SH-SY5Y (cell line): Measurements from ENCODE around the gene ADORA1.

ENCODE experiments used
- GATA2 ChIP-seq: IDR thresholded peaks from 2 replicates; pipeline ENCODE4 v1.6.1; 2011; ENCODE audit warnings: mild to moderate bottlenecking, low read depth, low read length
- GATA3 ChIP-seq: IDR thresholded peaks from 2 replicates; pipeline ENCODE4 v1.6.1; 2011; ENCODE audit warnings: low read depth, mild to moderate bottlenecking, low read length, moderate library complexity

The ADORA1 gene

DNA sequence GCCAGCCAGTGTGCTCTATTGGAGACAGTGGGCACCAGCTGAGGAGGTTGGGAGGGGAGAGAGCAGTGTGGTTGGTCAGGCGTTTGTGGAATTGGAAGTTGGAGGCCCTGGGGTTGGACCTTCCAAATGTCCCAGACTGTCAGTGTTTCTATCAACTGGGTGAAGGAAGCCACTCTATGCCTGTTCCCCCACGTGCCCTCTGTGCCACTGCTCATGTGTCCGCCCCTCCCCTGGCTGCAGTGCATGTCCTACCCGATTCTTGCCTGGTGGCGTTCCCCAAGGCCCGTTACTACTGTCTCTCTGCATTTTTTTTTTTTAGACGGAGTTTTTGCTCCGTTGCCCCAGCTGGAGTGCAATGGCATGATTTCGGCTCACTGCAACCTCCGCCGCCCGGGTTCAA lies 21.1 kb downstream of the ADORA1 start:
- TF ChIP-seq GATA3 (no peak), GATA2 (no peak)

- TF ChIP-seq GATA3 (no peak), GATA2 (no peak)
These were observed 21.8 kb downstream of the ADORA1 start for GRCh38 chr1:203149188-203149840.

DNA sequence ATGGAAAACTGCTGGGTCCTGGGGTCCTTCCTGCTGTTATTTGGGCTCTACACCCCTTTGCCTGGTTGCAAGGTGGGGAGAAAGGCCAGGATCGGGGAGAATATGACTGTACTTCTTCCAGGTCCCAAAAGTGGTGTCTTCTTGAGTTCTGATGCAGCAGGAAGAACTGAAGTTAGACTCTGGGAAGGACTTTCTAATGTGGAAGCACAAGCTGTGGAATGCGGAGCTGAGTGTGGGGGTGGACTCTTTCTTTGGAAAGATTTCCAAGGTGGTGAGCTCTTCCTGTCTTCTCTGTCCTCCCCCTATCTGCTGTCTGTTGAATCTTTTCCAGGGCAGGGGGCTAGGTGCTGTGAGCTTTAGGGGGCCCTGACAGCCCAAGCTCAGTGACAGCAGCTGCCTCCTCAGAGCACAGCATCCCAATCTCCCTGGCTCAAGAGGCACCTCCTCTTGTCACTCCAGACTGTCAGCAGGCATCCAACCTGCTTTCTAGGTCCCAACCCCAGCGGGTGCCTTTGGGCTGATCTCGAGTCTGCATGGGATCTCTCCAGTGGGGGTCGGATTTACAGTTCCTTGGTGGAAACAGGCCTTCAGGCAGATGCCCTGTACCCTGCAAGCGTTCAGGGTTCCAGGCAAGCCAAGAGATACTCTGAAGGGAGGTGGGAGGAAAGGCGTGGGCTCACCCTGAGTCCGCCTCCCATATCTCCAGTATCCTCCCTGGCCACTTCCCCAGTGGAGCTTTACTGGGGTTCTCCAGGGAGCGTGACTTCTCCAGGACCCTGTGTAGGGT lies 23.2 kb downstream of the ADORA1 start:
- TF ChIP-seq GATA2 (no peak), GATA3 (no peak)

- TF ChIP-seq GATA3 = no peak
- no peak for TF ChIP-seq GATA2
These were observed 24.0 kb downstream of the ADORA1 start for GRCh38 chr1:203151362-203152157.

DNA sequence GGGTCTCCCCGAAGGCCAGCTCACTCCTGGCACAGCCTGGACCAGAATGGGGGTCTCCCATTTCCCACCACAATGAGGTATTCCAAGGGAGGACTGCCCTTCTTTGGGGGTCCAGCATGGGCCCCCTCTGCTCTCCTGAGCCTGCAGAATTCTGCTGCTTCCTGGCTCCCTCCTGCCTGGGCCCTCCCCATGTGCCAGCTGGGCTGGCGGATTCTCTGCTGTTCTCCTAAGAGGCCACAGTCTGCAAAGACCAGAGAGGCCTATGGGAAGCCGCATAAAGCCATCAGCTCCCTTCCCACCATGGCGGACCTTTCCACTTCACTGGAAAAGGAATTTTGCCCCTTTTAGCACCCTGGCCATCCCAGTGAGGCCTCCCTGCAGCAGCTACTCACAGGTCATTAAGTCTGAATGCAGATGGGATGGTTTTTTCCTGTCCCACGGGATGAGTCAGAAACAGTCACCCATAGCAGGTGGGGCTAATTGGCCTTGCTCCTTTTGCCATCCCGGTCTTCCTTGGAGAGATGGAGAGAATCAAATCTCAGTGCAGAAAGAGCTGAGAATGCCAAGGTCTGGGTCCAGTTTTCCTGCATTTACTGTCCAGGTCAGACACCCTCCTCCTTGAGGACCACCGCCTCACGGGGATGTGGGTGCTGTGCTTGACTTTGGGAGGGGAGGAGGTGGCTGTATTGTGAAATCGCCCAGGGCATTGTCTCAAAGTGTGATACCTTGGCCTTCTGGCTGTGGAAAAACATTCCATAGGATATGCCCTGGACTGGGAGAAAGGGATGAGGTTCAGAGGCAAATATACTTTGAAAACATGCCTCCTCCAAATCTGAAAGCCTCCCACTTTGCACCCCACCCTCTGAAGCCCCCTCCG lies 24.9 kb downstream of the ADORA1 start:
- TF ChIP-seq GATA3 = no peak
- no peak for TF ChIP-seq GATA2

GRCh38 chr1:203153051-203153988 lies 25.8 kb downstream of the ADORA1 start:
- TF ChIP-seq GATA3 = no peak
- TF ChIP-seq GATA2 = peak; percentile 41; the same call in 1 of the 2 replicates

DNA sequence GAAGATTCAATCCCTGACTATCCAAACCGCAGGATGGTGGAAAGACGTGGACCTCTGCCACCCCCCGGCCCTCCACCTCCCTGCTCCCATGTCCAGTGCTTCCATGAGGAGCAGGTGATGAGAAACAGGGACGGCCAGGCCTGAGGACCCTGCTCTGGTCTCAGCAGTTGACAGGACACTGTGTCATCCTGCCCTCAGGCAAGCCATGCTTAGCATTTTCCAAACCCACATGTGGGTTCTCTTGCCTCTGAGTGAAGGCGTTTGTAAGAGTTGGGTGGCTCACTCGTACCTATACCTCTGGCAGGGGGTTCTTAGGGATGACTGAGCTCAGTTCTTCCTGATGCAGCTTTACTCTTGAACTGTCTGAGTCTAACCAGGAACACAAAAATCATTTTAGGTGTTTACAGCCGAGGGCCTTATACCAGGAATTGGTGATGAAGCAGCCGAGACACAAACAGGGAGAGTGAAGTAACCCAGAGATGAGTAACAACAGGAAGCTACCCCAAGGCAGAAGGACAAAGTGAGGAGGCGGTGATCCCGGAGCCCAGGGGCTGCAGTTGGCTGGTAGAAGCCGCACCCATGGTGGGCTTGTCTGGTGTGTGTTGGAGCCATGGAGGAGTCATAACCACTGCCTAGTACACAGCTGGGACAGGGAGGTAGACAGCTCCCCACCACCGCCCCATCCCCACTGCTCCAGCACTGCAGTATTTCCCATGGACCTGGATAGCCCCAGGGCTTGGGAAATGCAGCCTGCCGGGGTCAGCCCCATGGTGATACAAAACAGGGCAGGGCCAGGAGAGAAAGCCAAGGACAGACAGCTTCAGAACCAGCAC lies 26.7 kb downstream of the ADORA1 start:
- TF ChIP-seq GATA2 = no peak
- no peak for TF ChIP-seq GATA3

DNA sequence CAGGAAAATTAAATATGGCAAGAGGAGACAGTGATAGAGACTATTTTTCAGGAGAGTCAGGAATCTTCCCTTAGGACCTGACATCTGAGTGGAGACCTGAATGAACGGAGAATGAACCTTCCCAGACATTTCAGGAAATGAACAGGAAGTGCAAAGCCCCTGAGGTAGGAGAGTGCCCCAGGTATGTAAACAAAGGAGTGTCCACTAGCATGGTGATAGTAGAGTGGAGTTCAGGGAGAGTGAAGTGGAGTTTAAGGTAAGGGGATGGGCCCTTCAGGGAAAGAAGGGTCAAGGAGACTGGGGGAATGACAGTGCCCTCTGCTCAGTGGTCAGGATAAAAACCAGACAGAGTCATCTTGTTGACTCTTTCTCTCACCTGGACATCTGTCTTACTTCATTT lies 28.8 kb downstream of the ADORA1 start:
- no peak for TF ChIP-seq GATA3
- TF ChIP-seq GATA2 = no peak

DNA sequence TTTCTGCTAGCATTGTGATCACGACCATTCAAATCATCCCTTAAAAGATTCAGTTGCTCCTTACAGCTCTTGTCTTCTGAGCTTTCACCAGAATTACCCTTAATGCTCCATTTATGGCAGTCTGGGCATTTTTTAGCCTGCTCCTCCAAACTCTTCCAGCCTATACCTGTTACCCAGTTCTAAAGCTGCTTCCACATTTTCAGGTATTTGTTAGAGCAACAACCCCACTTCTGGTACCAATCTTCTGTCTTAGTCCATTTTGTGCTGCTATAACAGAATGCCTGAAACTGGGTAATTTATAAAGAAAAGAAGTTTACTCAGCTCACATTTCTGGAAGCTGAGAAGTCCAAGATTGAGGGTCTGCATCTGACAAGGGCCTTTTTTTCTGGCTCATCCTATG lies 30.9 kb downstream of the ADORA1 start:
- TF ChIP-seq GATA3 = no peak
- TF ChIP-seq GATA2 = no peak

DNA sequence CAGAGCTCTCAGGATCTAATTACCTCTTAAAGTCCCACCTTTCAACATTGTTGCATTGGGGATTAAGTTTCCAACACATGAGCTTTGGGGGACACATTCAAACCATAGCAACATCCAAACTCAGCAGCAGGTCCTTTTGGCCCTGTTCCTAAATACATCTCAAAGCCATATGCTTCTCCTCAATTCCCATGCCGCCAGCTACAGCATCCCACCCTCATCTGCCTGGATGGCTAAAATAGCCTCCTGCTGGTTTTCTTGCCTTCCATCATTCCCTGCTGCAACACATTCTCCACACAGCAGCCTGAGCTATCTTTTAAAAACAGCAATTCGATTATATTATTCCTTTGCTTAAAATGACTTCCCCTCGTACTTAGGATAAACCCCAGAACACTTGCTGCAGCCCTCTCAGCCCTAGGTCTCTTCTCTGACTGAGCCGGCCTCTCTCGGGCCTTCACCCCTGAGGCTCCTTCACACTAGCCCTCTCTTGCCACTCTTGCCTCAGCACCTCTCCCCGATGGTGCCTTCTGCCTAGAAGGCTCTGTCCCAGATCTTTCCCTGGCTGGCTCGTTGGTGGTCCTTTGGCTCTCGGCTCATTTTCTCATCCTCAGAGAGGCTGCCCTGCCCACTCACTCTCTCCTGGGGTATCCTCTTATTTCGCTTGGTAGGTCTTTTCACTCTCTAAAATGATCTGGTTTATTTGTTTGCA lies 31.6 kb downstream of the ADORA1 start:
- no peak for TF ChIP-seq GATA3
- no peak for TF ChIP-seq GATA2

- TF ChIP-seq GATA2 (no peak), GATA3 (no peak)
These were observed 32.3 kb downstream of the ADORA1 start for GRCh38 chr1:203159844-203160243.
